ENCODE measurements around the gene PLEKHA5. TPM values are rescaled to one million over a fixed set of nuclear protein-coding genes. Genes with fewer than 3 reads are reported as not detected.

Gene PLEKHA5
- total and polyA plus RNA-seq, 2 of the 4 experiments (the other 2 are of a cell fraction), result 5.3 to 12.2 TPM

DNA sequence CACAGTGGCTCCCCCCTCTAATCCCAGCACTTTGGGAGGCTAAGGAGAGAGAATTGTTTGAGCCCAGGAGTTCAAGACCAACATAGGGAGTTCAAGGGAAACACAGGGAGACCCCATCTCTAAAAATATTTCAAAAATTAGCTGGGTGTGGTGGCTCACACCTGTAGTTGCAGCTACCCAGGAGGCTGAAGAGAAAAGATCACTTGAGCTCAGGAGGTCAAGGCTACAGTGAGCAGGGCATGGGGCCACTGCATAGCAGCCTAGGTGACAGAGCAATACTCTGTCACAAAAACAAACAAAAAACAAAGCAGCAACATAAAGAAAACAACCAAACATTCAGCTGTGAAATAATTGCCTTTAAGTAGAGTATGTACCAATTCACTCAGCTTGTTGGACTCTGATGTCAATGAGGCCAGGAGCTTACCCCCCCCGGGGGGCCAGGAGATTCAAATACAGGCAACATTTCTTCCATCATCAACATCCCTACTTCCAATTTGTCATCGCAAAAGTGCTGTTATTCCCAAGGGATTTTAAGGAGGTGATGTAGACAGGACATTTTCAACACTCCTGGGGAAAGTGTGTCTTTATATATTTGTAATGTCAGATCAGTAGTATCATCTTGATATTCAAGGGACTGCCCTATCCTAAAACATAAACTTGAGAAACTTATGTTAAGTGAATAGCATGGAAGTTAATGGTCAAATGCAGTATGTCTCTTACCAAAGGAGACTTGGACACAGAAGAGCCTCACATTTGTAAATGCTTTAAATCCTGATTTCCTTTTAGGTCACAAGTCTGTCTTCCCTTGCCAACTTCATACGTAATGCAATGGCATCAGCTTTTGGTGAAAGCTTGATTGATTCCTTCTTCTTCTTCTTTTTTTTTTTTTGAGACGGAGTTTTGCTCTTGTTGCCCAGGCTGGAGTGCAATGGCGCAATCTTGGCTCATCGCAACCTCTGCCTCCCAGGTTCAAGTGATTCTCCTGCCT lies 269.1 kb downstream of the PLEKHA5 start:
- no TSS peak for BruUV-seq (replicated peaks)
- TF ChIP-seq CEBPB (IDR thresholded peaks at IDR 0.05; ENCODE audit: low read depth, low read length), result no peak
- TF ChIP-seq BHLHE40 (IDR thresholded peaks at IDR 0.05; ENCODE audit: low read depth, low read length), result no peak
- TF ChIP-seq, protein P1, sequence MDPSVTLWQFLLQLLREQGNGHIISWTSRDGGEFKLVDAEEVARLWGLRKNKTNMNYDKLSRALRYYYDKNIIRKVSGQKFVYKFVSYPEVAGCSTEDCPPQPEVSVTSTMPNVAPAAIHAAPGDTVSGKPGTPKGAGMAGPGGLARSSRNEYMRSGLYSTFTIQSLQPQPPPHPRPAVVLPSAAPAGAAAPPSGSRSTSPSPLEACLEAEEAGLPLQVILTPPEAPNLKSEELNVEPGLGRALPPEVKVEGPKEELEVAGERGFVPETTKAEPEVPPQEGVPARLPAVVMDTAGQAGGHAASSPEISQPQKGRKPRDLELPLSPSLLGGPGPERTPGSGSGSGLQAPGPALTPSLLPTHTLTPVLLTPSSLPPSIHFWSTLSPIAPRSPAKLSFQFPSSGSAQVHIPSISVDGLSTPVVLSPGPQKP (IDR thresholded peaks at IDR 0.05; ENCODE audit: borderline replicate concordance, low read depth, low read length), result no peak
- TF ChIP-seq FOS (IDR thresholded peaks at IDR 0.05; ENCODE audit: low read depth, low read length), result no peak
- no peak for TF ChIP-seq SMC3 (IDR thresholded peaks at IDR 0.05; ENCODE audit: low read depth, low read length)
- TF ChIP-seq NFE2L2 (IDR thresholded peaks at IDR 0.05; ENCODE audit: low read depth, low read length), result no peak
- TF ChIP-seq MAFK (IDR thresholded peaks at IDR 0.05; ENCODE audit: low read depth, low read length), result no peak
- no peak for TF ChIP-seq RAD21 (IDR thresholded peaks at IDR 0.05; ENCODE audit: low read length)
- TF ChIP-seq MAZ (IDR thresholded peaks at IDR 0.05; ENCODE audit: borderline replicate concordance, low read depth, low read length), result no peak
- TF ChIP-seq MXI1 (IDR thresholded peaks at IDR 0.05; ENCODE audit: borderline replicate concordance, low read depth, low read length), result no peak
- no peak for TF ChIP-seq POLR2A (IDR thresholded peaks at IDR 0.05; ENCODE audit: low read depth, low read length)
- no peak for TF ChIP-seq RCOR1 (IDR thresholded peaks at IDR 0.05; ENCODE audit: insufficient replicate concordance, low read length)
- TF ChIP-seq CHD1 (IDR thresholded peaks at IDR 0.05; ENCODE audit: low read depth, low read length), result no peak
- TF ChIP-seq, protein P2, sequence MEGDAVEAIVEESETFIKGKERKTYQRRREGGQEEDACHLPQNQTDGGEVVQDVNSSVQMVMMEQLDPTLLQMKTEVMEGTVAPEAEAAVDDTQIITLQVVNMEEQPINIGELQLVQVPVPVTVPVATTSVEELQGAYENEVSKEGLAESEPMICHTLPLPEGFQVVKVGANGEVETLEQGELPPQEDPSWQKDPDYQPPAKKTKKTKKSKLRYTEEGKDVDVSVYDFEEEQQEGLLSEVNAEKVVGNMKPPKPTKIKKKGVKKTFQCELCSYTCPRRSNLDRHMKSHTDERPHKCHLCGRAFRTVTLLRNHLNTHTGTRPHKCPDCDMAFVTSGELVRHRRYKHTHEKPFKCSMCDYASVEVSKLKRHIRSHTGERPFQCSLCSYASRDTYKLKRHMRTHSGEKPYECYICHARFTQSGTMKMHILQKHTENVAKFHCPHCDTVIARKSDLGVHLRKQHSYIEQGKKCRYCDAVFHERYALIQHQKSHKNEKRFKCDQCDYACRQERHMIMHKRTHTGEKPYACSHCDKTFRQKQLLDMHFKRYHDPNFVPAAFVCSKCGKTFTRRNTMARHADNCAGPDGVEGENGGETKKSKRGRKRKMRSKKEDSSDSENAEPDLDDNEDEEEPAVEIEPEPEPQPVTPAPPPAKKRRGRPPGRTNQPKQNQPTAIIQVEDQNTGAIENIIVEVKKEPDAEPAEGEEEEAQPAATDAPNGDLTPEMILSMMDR (conservative IDR thresholded peaks at IDR 0.05; ENCODE audit: low read depth, low read length), result no peak
- TF ChIP-seq, protein P3, sequence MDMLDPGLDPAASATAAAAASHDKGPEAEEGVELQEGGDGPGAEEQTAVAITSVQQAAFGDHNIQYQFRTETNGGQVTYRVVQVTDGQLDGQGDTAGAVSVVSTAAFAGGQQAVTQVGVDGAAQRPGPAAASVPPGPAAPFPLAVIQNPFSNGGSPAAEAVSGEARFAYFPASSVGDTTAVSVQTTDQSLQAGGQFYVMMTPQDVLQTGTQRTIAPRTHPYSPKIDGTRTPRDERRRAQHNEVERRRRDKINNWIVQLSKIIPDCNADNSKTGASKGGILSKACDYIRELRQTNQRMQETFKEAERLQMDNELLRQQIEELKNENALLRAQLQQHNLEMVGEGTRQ (IDR thresholded peaks at IDR 0.05; ENCODE audit: low read depth, low read length), result no peak

More for the DNA sequence above, 269.1 kb downstream of the PLEKHA5 start:
- H4K5ac ChIP-seq (ENCODE audit: low read depth, low read length), result no peak overlapping the region
- no peak overlapping the region for H2BK15ac ChIP-seq (ENCODE audit: low read depth, low read length)
- no peak overlapping the region for H4K8ac ChIP-seq (ENCODE audit: low read depth in 2 of 2, low read length in 2 of 2)
- no peak overlapping the region for H4K91ac ChIP-seq (ENCODE audit: insufficient read depth, low read depth, low read length)
- H2BK20ac ChIP-seq (ENCODE audit: low read depth, low read length), result no peak overlapping the region
- no peak overlapping the region for H3K4ac ChIP-seq (ENCODE audit: low read depth, low read length)
- ATAC-seq (ENCODE audit: low read depth), result no peak
- H3K9me1 ChIP-seq (ENCODE audit: insufficient read depth, low read length), result no peaks in the 10 kb centered on the region
- ChIA-PET CTCF (no interaction called here), POLR2A (ENCODE audit: unreplicated experiment) (no interaction called here)
- H3K27me3 ChIP-seq (ENCODE audit: control insufficient read depth, insufficient read depth, low read length), result no peaks in the 10 kb centered on the region
- H2AK9ac ChIP-seq (replicated peaks; ENCODE audit: low read depth, low read length, poor library complexity), result no peak overlapping the region
- no peak overlapping the region for H3K18ac ChIP-seq (ENCODE audit: low read depth, low read length)
- no peaks in the 10 kb centered on the region for H3K9me3 ChIP-seq (ENCODE audit: control insufficient read depth, insufficient read depth, low read length)
- H3K4me2 ChIP-seq (ENCODE audit: low read depth, low read length), result no peak overlapping the region
- H3K4me3 ChIP-seq (ENCODE audit: insufficient read depth, low read depth, low read length), result no peak overlapping the region
- H4K20me1 ChIP-seq (ENCODE audit: insufficient read depth, low read length), result no peaks in the 10 kb centered on the region
- in situ Hi-C loops (cut with MboI; ENCODE audit: low sequenced_read_pairs), result no loop called here
- no peak overlapping the region for H3K14ac ChIP-seq (replicated peaks; ENCODE audit: low read depth, low read length)
- H3K79me1 ChIP-seq (ENCODE audit: low read depth in 1 of 2, low read length in 2 of 2), result no peaks in the 10 kb centered on the region
- H3K23ac ChIP-seq (ENCODE audit: low read depth, low read length), result no peak overlapping the region
- no peak overlapping the region for H2AFZ ChIP-seq (replicated peaks; ENCODE audit: low read length, poor library complexity)
- H3K4me1 ChIP-seq (ENCODE audit: control insufficient read depth, insufficient read depth, low read length), result peaks cover 4% of the 10 kb centered on the region
- no peak overlapping the region for H3K27ac ChIP-seq (ENCODE audit: insufficient read depth, low read length)
- no peak overlapping the region for H2AK5ac ChIP-seq (ENCODE audit: low read depth, low read length)
- intact Hi-C loops (cut with micrococcal nuclease), result no loop called here
- H2BK5ac ChIP-seq (ENCODE audit: low read depth, low read length, poor library complexity, severe bottlenecking), result no peak overlapping the region
- no peaks in the 10 kb centered on the region for H3K36me3 ChIP-seq (ENCODE audit: control insufficient read depth, insufficient read depth, low read length)
- no peak for DNase-seq
- H2BK120ac ChIP-seq (ENCODE audit: low read depth, low read length), result no peak overlapping the region
- no peak overlapping the region for H3K9ac ChIP-seq (ENCODE audit: low read depth, low read length)
- WGBS, 2 experiments (ENCODE audit: extremely low coverage in 2 of 2, insufficient read length in 1 of 2), result no CpG with 5 or more reads among the region's 6 CpGs
- no peak overlapping the region for H3K56ac ChIP-seq (ENCODE audit: extremely low read depth, insufficient read depth, low read length)
- dilution Hi-C loops (cut with HindIII; ENCODE audit: low sequenced_read_pairs, unreplicated experiment), result no loop called here

Data from IMR-90 (cell line).